OCI-LY1 (cell line): ENCODE data around the gene LCMT2.

Experiments
- CTCF ChIP-seq: fragments of 200-600 bp; sonication (generic), shearing (Covaris generic); IDR thresholded peaks from 2 replicates; pipeline ENCODE4 v1.5.1; 2017; ENCODE audit warnings: mild to moderate bottlenecking, antibody characterized with exemption, low read length, moderate library complexity, mixed read lengths
- EZH2 ChIP-seq: fragments of 200-600 bp; sonication (generic), shearing (Covaris generic); IDR thresholded peaks from 2 replicates; pipeline ENCODE4 v1.8.0; 2017; ENCODE audit warnings: borderline replicate concordance, mixed run types, mild to moderate bottlenecking, antibody characterized with exemption, low read length, moderate library complexity, mixed read lengths

GRCh38 chr15:43325039-43325684, 5.2 kb downstream of the LCMT2 start:
- no peak for TF ChIP-seq EZH2
- TF ChIP-seq CTCF, result no peak
